Choroid plexus epithelial cell (primary cell): ENCODE data around the gene SLC4A4.

Experiments
- DNase-seq: peaks from one replicate; pipeline ENCODE4 v3.0.0-alpha.2; 2010; ENCODE audit warnings: low read depth
- H3K4me3 ChIP-seq: 2 replicates; pipeline ENCODE4 v1.5.1; 2011; ENCODE audit warnings: low read depth, mild to moderate bottlenecking, control low read depth, low read length, moderate library complexity
- CTCF ChIP-seq: conservative IDR thresholded peaks from 2 replicates; pipeline ENCODE4 v1.5.1; 2011; ENCODE audit warnings: low read depth, mild to moderate bottlenecking, control low read depth, inconsistent platforms, low read length, moderate library complexity

Gene SLC4A4

GRCh38 chr4:71602289-71602900, 263.6 kb downstream of the SLC4A4 start:
- TF ChIP-seq CTCF = no peak
- DNase-seq = peak; percentile 20
- H3K4me3 ChIP-seq = no peak overlapping the region

GRCh38 chr4:71604785-71605184, 266.0 kb downstream of the SLC4A4 start:
- no peak overlapping the region for H3K4me3 ChIP-seq
- no peak for TF ChIP-seq CTCF
- no peak for DNase-seq

GRCh38 chr4:71607109-71607508, 268.3 kb downstream of the SLC4A4 start:
- no peak for TF ChIP-seq CTCF
- DNase-seq = no peak
- no peak overlapping the region for H3K4me3 ChIP-seq

- TF ChIP-seq CTCF = no peak
Measured at GRCh38 chr4:71607780-71608677, 269.2 kb downstream of the SLC4A4 start.

GRCh38 chr4:71608678-71609071, 269.9 kb downstream of the SLC4A4 start:
- H3K4me3 ChIP-seq = no peak overlapping the region
- no peak for DNase-seq
- no peak for TF ChIP-seq CTCF

More at GRCh38 chr4:71607780-71608677, 269.2 kb downstream of the SLC4A4 start:
- H3K4me3 ChIP-seq = no peak overlapping the region
- DNase-seq = peak; percentile 7

GRCh38 chr4:71609167-71609566, 270.3 kb downstream of the SLC4A4 start:
- TF ChIP-seq CTCF = no peak
- no peak overlapping the region for H3K4me3 ChIP-seq
- DNase-seq = peak; percentile 5
